Epithelial cell of esophagus (primary cell): ENCODE results near the gene TMEM50B.
"Not testable (repeated sequence)": the region's sequence is repeated elsewhere in the genome, so short reads cannot be mapped to it uniquely, and the experiment has no call there.

Experiments used
- DNase-seq: peaks from one replicate; pipeline ENCODE4 v3.0.0; 2010; ENCODE audit warnings: low read depth
- H3K4me3 ChIP-seq: 2 replicates; pipeline ENCODE4 v1.5.1; 2011; ENCODE audit warnings: mild to moderate bottlenecking, low read length, control low read depth
- TF ChIP-seq, protein P1 (sequence below): IDR thresholded peaks from 2 replicates; pipeline ENCODE4 v1.5.1; 2011; ENCODE audit warnings: low read depth, mild to moderate bottlenecking, low read length, control low read depth, inconsistent platforms; ENCODE audit not compliant: insufficient read depth; ENCODE audit errors: missing control alignments

TMEM50B gene

GRCh38 chr21:33419538-33420123 is 60.1 kb downstream of the TMEM50B start:
- no peak overlapping the region for H3K4me3 ChIP-seq
- DNase-seq, result peak; percentile 24
- TF ChIP-seq, protein P1, sequence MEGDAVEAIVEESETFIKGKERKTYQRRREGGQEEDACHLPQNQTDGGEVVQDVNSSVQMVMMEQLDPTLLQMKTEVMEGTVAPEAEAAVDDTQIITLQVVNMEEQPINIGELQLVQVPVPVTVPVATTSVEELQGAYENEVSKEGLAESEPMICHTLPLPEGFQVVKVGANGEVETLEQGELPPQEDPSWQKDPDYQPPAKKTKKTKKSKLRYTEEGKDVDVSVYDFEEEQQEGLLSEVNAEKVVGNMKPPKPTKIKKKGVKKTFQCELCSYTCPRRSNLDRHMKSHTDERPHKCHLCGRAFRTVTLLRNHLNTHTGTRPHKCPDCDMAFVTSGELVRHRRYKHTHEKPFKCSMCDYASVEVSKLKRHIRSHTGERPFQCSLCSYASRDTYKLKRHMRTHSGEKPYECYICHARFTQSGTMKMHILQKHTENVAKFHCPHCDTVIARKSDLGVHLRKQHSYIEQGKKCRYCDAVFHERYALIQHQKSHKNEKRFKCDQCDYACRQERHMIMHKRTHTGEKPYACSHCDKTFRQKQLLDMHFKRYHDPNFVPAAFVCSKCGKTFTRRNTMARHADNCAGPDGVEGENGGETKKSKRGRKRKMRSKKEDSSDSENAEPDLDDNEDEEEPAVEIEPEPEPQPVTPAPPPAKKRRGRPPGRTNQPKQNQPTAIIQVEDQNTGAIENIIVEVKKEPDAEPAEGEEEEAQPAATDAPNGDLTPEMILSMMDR, result no peak

DNA sequence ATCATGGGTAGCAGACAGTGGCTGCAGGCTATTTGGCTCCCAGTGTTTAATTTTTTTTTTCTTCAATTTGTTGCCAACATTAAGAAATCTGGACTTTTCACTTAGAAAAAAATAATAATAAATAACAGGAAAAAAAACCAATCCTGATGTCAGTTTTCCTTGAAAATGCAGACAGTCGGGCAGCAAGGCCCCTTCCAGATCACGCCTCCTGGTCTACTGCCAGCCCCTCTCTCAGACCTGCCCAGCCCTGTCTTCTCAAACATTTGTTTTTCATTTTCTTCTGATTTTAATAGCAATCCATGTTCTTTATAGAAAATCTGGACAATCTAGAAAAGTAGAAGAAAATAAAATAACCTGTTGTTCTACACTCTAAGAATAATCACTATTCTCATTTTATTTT is 61.1 kb downstream of the TMEM50B start:
- TF ChIP-seq, protein P1, result no peak
- DNase-seq, result no peak
- H3K4me3 ChIP-seq, result no peak overlapping the region

DNA sequence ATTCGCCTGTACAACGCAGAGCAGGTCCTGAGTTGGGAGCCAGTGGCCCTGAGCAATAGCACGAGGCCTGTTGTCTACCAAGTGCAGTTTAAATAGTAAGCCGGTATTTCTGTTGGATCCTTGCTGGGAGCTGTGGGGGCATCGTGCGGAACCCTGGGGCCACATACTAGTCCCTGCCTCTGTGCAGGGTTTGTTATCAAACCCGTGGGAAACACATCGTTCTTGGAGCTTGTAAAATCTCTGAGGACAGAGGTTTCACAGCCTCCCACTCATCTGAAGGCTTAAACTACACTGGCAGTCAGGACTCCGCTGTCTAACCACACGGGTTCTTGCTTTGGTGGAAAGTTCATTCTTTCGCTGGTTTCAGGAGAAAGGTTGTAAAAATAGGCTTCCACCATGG is 64.8 kb downstream of the TMEM50B start:
- H3K4me3 ChIP-seq, result no peak overlapping the region
- TF ChIP-seq, protein P1, result no peak

GRCh38 chr21:33414068-33414467 is 65.7 kb downstream of the TMEM50B start:
- H3K4me3 ChIP-seq, result no peak overlapping the region
- DNase-seq, result no peak
- TF ChIP-seq, protein P1, result no peak

More for the DNA sequence above, 64.8 kb downstream of the TMEM50B start:
- no peak for DNase-seq

GRCh38 chr21:33412832-33413519 is 66.8 kb downstream of the TMEM50B start:
- DNase-seq, result no peak
- TF ChIP-seq, protein P1, result no peak
- H3K4me3 ChIP-seq, result no peak overlapping the region

DNA sequence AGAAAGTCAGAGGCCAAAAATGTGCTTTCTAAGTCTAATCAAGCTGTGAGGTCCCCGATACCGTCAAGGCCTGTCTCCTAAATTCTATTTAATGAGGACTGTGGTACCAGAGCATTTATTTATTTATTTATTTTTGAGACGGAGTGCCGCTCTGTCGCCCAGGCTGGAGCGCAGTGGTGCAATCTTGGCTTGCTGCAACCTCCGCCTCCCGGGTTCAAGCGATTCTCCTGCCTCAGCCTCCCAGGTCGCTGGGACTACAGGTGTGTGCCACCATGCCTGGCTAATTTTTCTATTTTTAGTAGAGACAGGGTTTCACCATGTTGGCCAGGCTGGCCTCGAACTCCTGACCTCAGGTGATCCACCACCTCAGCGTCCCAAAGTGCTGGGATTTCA is 67.3 kb downstream of the TMEM50B start:
- DNase-seq, H3K4me3 ChIP-seq: not testable (repeated sequence)

- DNase-seq, result no peak
- TF ChIP-seq, protein P1, result no peak
- H3K4me3 ChIP-seq, result no peak overlapping the region
Observed at GRCh38 chr21:33411949-33412430, 67.8 kb downstream of the TMEM50B start.
